ENCODE data around the gene ZFP36.
"Not testable (repeated sequence)": the region's sequence is repeated elsewhere in the genome, so short reads cannot be mapped to it uniquely, and the experiment has no call there.

Gene ZFP36

GRCh38 chr19:39446365-39447084 lies 39.9 kb downstream of the ZFP36 start:
- peak overlapping the region; percentile 100 for H3K4me3 ChIP-seq (ENCODE audit: low read length)
- peaks cover 59% of the 10 kb centered on the region for H3K36me3 ChIP-seq (ENCODE audit: control insufficient read depth, low read length)
- H4K20me1 ChIP-seq (ENCODE audit: control insufficient read depth, insufficient read depth, low read depth, low read length) = 0 out of 2 replicates have a peak, but pooled peaks cover 7% of the 10 kb centered on the region
- no peaks in the 10 kb centered on the region for H3K9me2 ChIP-seq (replicated peaks; ENCODE audit: control insufficient read depth, low read length)
- no peaks in the 10 kb centered on the region for H3K9me3 ChIP-seq (ENCODE audit: control insufficient read depth, insufficient read depth, low read length)
- peaks cover 9% of the 10 kb centered on the region for H3F3A ChIP-seq (ENCODE audit: control insufficient read depth, insufficient read depth)
- peaks cover 74% of the 10 kb centered on the region for H3K79me2 ChIP-seq (ENCODE audit: control insufficient read depth, low read length)
- no peaks in the 10 kb centered on the region for H3K27me3 ChIP-seq (ENCODE audit: control insufficient read depth, low read length)
- TF ChIP-seq CTCF (IDR thresholded peaks at IDR 0.05; ENCODE audit: low read depth, low read length, poor library complexity, severe bottlenecking) (no peak), EZH2phosphoT487 (IDR thresholded peaks at IDR 0.05; ENCODE audit: borderline replicate concordance, low read length) (no peak)
- H3K27ac ChIP-seq (ENCODE audit: low read depth, low read length) = peak overlapping the region; percentile 86
- peaks cover 53% of the 10 kb centered on the region for H3K4me1 ChIP-seq (ENCODE audit: control insufficient read depth, low read length)
- peak overlapping the region; percentile 77 for H3K4me2 ChIP-seq (ENCODE audit: low read length)

GRCh38 chr19:39448271-39448670 lies 41.6 kb downstream of the ZFP36 start:
- peak overlapping the region; percentile 77 for H3K4me2 ChIP-seq (ENCODE audit: low read length)
- H3K27me3 ChIP-seq (ENCODE audit: control insufficient read depth, low read length) = no peaks in the 10 kb centered on the region
- peaks cover 48% of the 10 kb centered on the region for H3K4me1 ChIP-seq (ENCODE audit: control insufficient read depth, low read length)
- H3K27ac ChIP-seq (ENCODE audit: low read depth, low read length) = 0 out of 2 replicates have a peak overlapping the region, but pooled peaks have one; percentile 21
- peaks cover 75% of the 10 kb centered on the region for H3K36me3 ChIP-seq (ENCODE audit: control insufficient read depth, low read length)
- H3K9me3 ChIP-seq (ENCODE audit: control insufficient read depth, insufficient read depth, low read length) = no peaks in the 10 kb centered on the region
- peaks cover 92% of the 10 kb centered on the region for H3K79me2 ChIP-seq (ENCODE audit: control insufficient read depth, low read length)
- 0 out of 2 replicates have a peak, but pooled peaks cover 7% of the 10 kb centered on the region for H4K20me1 ChIP-seq (ENCODE audit: control insufficient read depth, insufficient read depth, low read depth, low read length)
- peaks cover 3% of the 10 kb centered on the region for H3F3A ChIP-seq (ENCODE audit: control insufficient read depth, insufficient read depth)
- H3K9me2 ChIP-seq (replicated peaks; ENCODE audit: control insufficient read depth, low read length) = no peaks in the 10 kb centered on the region
- TF ChIP-seq EZH2phosphoT487 (IDR thresholded peaks at IDR 0.05; ENCODE audit: borderline replicate concordance, low read length) (no peak), CTCF (IDR thresholded peaks at IDR 0.05; ENCODE audit: low read depth, low read length, poor library complexity, severe bottlenecking) (no peak)
- peak overlapping the region; percentile 100 for H3K4me3 ChIP-seq (ENCODE audit: low read length)

GRCh38 chr19:39449116-39449797 lies 42.6 kb downstream of the ZFP36 start:
- Histone ChIP-seq H3K36me3 (ENCODE audit: control insufficient read depth, low read length) (peaks cover 81% of the 10 kb centered on the region), H3F3A (ENCODE audit: control insufficient read depth, insufficient read depth) (peaks cover 3% of the 10 kb centered on the region; the same call in 1 of the 2 replicates), H3K79me2 (ENCODE audit: control insufficient read depth, low read length) (peaks cover 98% of the 10 kb centered on the region), H3K4me2 (ENCODE audit: low read length) (peak overlapping the region; percentile 77), H3K27me3 (ENCODE audit: control insufficient read depth, low read length) (no peaks in the 10 kb centered on the region), H3K4me1 (ENCODE audit: control insufficient read depth, low read length) (peaks cover 45% of the 10 kb centered on the region), H3K27ac (ENCODE audit: low read depth, low read length) (no peak overlapping the region), H3K9me2 (replicated peaks; ENCODE audit: control insufficient read depth, low read length) (no peaks in the 10 kb centered on the region), H4K20me1 (ENCODE audit: control insufficient read depth, insufficient read depth, low read depth, low read length) (0 out of 2 replicates have a peak, but pooled peaks cover 7% of the 10 kb centered on the region), H3K4me3 (ENCODE audit: low read length) (no peak overlapping the region; the same call in 1 of the 2 replicates), H3K9me3 (ENCODE audit: control insufficient read depth, insufficient read depth, low read length) (no peaks in the 10 kb centered on the region)
- TF ChIP-seq EZH2phosphoT487 (IDR thresholded peaks at IDR 0.05; ENCODE audit: borderline replicate concordance, low read length) (no peak), CTCF (IDR thresholded peaks at IDR 0.05; ENCODE audit: low read depth, low read length, poor library complexity, severe bottlenecking) (no peak)

- not testable (repeated sequence) for H3K4me2 ChIP-seq (ENCODE audit: low read length); H3K4me3 ChIP-seq (ENCODE audit: low read length); H3K27ac ChIP-seq (ENCODE audit: low read depth, low read length); H3K9me2 ChIP-seq (replicated peaks; ENCODE audit: control insufficient read depth, low read length); H3K9me3 ChIP-seq (ENCODE audit: control insufficient read depth, insufficient read depth, low read length); H3F3A ChIP-seq (ENCODE audit: control insufficient read depth, insufficient read depth); H4K20me1 ChIP-seq (ENCODE audit: control insufficient read depth, insufficient read depth, low read depth, low read length); H3K27me3 ChIP-seq (ENCODE audit: control insufficient read depth, low read length)
- Histone ChIP-seq H3K79me2 (ENCODE audit: control insufficient read depth, low read length) (peaks cover 89% of the 10 kb centered on the region), H3K4me1 (ENCODE audit: control insufficient read depth, low read length) (peaks cover 44% of the 10 kb centered on the region), H3K36me3 (ENCODE audit: control insufficient read depth, low read length) (peaks cover 71% of the 10 kb centered on the region)
Observed at GRCh38 chr19:39451257-39451656, 44.6 kb downstream of the ZFP36 start.
